ENCODE data around the gene NHLRC4. TPM values are rescaled to one million over a fixed set of nuclear protein-coding genes. Genes with fewer than 3 reads are reported as not detected.
A peak's percentile ranks its signal among the peaks of the same experiment; 100 is the strongest.

The NHLRC4 gene
- total RNA-seq, 1 donor from 2014 or later = 1.2 TPM

DNA sequence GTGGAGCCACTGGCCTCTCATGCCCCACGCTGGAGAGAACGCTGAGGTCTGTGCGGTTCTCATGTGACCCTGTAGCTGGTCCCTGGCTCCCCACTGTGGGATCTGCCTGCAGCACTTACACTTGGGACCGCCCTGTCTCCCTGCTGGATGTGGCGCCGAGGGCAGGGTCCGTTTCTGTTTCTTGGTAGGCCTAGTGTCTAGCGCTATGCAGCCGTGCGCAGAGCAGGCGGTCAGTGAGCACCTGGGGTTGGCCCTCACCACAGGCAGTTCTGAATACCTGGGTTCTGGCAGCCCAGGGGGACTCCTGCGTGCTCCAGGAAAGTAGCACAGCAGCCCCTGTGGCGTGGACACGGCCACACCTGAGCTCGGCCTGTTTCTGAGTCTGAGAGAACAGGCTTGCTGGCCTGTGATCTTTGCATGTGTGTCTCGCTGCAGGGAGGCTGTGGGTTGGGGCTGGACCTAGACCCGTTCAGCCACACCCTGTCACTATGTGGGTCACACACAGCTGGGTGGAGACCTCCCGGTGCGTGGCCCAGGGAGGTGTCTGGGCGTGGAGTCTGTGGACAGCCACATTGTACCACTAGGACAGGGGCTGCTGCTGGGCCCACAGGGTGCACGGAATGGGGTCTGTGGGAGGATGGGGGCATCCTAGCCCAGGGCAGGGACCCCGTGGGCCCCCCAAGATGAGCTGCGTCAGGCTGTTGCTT, 36.5 kb upstream of the NHLRC4 start:
- no peak for DNase-seq (ENCODE audit: low spot score)

DNA sequence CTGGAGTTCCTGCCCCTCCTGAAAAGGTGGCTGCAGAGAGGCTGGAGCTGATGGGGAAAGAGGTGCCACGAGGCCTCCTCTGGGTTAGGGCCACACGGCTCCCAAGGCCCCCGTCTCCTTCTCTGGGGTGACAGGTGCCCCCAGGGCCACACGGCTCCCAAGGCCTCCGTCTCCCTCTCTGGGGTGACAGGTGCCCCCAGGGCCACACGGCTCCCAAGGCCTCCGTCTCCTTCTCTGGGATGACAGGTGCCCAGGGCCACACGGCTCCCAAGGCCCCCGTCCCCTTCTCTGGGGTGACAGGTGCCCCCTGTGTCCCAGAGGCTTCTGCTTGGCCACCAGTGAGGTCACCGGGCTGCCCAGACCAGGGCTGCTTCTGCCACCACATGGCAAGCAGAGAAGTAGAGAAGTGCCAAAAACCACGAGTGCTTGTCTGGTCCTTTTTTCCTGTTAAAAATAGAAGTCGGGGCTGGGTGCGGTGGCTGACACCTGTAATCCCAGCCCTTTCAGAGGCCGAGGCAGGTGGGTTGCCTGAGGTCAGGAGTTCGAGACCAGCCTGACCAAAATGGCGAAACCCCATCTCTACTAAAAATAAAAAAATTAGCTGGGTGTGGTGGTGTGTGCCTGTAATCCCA, 35.2 kb upstream of the NHLRC4 start:
- DNase-seq (ENCODE audit: low spot score) = no peak

DNA sequence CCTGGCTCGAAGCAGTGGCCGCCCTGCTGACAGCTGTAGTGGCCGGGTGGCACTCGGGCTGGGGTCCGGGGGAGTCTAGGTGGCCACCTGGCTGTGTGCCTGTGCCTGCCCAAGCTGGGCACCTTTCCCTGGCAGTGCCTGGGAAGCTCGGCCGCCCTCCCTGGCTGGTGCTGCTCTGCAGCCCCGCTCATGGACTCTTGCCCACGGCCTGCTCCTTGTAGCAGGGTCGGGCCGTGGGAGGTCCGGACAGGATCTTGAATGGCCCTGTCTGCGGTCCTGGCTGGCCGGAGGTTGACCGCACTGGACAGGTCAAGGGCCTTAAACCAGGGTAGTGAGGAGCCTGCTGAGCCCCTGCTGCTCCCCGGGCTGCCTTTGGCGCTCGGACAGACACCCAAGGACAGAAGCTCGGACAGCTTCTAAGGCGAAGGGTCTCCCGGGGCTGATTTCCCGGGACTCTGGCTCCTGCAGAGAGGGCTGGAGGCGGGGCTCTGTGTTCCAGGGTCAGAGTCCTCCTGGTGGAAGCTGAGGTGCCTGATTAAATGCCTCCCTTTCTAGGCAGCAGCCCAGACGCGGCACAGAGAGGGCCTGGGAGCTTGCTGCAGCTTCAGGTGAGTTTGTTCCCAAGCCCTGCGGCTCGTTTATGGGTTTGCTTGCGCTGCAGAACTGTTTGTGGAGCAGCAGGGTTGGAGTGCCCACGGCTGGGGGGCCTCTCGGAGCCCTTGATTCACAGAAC, 33.2 kb upstream of the NHLRC4 start:
- DNase-seq (ENCODE audit: low spot score) = peak; percentile 59

DNA sequence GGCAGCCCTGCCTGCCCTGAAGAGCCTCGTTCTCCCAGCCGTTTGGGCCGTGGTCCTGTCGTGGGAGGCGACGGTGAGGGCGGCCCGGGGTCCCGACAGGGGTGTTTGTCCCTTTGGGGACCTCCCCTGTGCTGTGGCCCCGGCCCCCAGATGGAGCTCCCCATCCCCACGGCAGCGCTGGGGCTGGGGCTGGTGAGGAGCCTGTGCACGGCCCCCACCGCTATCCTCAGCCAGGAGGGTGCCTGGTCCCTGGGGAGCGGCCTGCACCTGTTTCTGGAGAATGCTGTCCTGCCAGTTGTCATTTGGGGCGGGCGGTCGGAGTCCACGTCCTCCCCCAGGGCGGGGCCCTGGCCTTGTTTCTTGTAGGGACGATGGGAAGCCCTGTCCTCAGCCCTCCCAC, 32.7 kb upstream of the NHLRC4 start:
- DNase-seq (ENCODE audit: low spot score) = peak; percentile 71

DNA sequence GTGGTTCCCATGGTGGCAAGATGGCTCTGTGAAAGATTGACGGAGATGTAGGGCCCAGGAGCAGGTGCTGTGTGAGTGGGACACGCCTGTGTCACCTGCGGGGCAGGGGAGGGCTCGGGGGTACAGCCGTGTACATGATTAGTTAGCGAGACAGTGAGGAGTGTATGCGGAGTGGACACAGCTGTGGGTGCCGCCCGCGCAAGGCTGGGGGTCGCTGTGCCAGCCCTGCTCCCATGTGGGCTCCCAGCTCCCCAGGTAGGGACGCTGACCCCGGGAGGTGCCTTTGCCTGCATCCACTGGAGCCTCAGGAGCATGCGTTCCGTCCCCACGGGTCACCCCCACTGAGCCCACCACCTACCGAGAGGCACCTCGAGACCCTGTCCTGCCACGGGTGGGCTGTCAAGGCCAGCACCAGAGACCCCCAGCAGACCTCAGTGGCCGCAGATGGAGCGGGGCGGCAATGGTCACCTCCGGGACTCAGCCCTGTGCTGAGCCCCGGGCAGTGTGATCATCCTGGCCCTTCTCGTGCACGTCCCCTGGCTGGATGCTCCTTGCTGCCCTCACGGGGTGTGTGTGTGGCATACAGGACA, 31.9 kb upstream of the NHLRC4 start:
- DNase-seq (ENCODE audit: low spot score) = no peak

DNA sequence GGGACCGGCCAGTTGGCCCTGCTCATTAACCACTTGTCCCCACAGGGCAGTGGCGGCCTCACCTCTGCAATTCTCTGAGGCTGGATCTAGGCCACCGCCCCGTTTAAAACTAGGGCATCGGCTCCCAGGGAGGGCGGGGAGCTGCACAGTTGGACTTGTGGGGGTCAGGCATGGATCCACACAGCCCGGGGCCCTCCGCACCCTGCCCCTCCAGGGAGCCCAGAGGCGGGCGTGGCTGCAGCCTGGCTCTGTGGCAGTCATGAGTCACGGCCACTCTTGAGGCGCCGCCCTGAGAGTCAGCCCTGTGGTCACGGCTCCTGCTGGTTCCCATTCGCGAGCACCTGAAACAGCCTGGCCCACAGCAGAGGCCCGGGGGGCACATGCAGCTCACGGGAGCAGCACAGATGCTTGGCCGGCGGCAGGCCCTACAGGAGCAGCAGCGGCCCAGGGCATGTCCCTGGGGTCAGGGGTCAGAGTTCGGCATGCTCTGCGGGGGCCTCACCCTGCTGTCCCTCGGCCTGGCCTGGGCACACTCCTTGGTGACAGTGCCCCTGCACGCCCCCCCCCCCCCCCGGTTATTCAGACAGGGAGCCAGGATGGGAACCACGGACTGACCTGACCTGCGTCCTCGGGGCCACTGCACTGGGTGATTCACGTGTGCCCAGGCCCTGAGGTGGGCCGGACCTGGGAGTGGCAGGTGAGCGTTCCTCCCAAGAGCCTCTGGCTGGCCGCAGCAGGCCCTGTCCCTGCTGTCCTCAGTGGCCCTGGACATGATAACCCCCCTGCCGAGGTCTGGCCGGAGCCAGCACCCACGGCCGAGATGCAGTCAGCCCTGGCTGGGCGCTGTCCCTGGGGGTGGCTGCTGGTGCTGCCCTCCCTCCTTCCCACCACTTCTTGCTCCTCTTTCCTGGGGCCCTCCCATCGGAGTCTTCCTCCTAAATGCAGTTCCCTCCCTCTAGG, 31.1 kb upstream of the NHLRC4 start:
- peak; percentile 65 for DNase-seq (ENCODE audit: low spot score)

DNA sequence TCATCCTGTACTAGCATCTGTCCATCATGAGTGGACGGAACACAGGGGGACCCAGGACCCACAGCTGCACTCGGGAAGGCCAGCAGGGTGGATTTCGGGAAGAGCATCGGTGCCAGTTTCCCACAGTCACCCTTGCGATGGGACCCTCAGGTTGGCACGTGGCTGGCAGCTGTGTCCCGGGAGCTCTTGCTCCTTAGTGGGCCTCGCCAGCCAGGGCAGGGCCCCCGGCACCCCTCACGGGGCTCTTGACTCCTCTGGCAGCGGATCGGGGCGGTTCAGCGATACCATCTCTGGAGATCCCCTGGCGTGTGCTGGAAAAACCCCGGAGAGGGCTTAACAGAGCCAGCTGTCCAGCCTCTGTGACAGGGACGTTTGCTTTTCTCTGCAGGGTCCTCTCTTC, 30.1 kb upstream of the NHLRC4 start:
- DNase-seq (ENCODE audit: low spot score) = no peak

DNA sequence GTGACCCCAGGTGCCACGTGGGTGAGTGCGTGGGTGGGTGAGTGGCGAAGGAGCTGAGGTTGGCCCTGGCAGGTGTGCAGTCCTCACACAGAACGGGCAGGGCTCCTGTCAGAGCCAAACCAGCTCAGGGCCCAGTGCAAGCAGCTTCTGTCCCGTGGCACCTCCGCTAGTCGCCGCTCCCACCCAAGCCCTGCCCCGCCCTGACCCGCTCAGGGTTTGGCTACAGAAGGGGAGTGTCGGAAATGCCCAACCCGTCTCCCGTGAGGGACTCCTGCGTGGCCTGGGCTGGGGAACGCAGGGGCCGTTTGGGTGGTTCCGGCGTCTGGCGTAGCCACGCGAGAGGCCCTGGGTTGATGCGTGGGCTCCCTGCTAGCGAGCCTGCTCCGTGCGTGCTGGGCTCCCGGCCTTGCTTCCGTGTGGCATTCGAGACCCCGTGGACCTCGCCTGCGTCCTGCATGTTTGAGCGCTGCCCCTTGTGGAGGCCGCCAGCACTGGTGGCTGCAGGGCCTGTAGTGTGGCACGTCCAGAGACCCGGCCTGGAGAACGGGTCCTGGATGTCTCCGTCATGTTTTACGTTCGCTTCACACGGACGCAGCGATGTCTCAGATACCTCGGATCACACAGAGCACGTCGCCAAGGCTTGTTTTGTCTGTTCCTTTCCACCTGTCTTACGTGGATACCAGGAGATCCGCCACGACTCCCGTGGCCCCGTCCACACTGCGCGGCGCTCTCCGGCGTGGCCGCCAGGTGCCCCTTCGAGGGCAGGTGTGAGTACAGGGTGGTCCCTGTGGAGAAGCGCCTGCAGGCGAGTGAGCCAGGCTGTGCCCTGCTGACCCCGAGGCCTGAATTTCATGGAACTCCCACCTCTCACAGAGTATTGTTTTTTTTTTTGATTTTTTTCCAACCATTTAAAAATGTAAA, 29.1 kb upstream of the NHLRC4 start:
- DNase-seq (ENCODE audit: low spot score) = no peak

DNA sequence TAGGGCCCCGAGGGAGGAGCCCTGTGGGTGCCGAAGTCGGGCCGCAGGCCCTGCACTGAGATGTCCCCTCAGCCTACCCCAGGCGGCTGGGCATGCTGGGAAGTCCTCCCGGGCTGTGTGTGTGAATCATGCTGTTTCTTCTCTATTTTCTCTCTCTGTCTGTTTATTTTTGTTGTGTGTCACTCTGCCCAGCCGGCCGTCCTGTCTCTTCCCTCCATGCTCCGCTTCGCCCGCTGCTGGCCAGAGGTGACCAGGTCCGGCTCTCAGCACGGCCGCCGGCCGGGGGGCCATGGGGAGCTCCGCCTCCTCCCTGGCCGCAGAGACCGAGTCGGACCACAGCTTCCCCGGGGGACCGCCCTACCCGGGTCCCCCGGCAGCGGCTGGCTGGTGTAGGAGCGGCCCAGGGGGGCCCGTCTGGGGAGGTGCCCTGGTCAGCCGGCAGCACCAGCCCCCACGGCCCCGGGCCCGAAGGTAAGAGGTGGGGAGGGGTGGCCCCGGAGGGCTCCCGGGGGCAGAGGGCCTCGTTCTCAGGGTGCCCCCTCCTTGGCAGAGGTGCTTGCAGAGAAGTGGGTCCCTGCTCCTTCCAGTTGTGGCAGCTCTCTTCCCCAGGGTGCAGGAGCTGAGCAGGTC, 26.8 kb upstream of the NHLRC4 start:
- DNase-seq (ENCODE audit: low spot score) = no peak

DNA sequence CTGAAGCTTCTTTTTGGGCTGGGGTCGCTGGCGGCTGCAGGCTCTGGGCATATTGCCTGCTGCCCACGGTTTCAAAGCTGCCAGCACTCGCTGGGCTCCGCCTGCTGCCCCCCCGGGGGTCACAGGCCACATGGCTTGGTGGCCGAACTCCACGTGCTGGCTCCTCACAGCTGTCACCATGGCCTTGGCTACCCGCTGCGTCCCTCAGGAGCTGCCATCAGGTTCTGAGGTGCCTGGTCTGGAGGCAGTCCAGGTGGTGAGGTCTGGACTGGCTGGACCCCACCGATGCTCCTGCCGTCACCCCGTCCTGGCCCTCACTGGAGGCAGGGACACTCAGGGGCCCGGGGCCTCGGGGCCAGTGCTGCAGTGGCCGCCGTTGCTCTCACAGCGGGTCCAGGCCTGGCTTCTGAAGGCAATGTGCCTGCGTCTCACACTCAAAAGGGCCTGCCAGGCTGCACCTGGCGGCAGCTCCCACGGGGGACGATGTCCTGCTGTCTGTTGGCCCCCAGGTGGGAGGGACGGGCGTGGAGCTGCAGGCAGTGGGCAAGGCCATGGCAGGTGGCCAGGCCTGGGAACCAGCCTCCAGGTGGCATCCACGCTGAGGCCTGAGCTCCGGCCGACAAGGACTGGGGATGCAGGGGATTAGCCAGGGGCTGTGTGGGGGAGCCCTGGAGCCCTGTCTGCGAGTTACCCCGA, 26.0 kb upstream of the NHLRC4 start:
- no peak for DNase-seq (ENCODE audit: low spot score)

DNA sequence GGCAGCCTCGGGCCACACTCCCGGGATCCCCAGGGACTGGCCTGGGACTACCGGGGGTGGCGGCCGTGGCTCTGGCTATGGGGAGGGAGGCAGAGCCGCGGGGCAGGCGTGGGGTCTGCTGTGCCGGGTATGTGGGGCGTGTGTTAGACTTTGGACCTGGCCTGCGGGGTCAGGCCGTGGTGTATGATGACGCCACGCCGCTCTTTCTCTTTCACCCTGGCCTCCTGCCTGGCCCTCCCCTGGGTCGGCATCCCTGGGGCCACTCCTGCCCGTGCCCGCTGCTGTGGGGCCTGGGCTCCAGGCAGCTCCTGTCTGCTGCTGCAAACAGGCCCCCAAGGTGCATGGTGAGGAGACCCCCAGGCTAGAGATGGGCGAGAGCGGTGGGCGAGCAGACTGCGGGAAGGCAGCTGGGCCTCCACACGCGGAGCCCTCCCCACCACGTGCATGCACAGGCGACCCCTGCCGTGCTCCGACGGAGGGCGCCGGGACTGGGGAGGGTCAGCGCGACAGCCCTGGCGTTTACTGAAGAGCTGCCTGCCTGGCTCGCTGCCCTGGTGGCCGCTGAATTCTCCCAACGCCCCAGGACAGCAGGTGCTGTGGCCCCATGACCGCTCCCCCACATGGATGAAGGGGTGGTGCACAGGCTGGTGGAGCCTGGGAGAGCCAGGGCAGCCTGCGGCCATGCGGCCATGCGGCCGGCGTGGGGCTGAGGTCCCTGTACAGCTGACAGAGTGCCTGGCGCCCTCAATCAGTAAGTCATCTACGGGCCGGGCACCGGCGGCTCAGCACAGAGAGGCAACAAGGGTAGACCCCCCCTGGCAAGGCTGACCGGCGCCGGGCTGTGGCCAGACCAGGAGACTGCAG, 23.3 kb upstream of the NHLRC4 start:
- DNase-seq (ENCODE audit: low spot score) = peak; percentile 46

DNA sequence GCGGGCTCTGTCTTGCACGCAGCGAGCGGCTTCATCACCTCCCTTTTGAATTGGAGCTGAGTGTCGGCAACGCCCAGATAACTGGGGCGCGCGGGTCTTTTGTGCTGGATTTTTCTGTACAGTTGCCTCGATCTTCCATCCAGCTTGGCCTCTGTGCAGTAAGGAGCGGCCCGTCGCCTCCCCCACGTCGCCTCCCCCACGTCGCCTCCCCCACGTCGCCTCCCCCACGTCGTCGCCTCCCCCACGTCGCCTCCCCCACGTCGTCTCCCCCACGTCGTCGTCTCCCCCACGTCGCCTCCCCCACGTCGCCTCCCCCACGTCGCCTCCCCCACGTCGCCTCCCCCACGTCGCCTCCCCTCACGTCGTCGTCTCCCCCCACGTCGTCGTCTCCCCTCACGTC, 22.3 kb upstream of the NHLRC4 start:
- no peak for DNase-seq (ENCODE audit: low spot score)

DNA sequence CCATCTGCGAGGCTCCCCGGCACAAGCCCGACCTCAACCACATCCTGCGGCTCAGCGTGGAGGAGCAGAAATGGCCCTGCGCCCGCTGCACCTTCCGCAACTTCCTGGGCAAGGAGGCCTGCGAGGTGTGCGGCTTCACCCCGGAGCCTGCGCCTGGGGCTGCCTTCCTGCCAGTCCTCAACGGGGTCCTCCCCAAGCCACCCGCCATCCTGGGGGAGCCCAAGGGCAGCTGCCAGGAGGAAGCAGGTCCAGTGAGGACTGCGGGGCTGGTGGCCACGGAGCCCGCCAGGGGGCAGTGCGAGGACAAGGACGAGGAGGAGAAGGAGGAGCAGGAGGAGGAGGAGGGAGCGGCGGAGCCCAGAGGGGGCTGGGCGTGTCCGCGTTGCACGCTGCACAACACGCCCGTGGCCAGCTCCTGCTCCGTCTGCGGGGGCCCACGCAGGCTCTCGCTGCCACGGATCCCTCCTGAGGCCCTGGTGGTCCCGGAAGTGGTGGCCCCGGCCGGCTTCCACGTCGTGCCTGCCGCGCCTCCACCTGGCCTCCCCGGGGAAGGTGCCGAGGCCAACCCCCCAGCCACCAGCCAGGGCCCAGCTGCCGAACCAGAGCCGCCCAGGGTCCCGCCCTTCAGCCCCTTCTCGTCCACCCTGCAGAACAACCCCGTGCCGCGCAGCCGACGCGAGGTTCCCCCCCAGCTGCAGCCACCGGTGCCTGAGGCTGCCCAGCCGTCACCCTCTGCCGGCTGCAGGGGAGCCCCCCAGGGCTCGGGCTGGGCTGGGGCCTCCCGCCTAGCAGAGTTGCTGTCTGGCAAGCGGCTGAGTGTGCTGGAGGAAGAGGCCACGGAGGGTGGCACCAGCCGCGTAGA, 19.7 kb upstream of the NHLRC4 start:
- DNase-seq (ENCODE audit: low spot score) = peak; percentile 70

DNA sequence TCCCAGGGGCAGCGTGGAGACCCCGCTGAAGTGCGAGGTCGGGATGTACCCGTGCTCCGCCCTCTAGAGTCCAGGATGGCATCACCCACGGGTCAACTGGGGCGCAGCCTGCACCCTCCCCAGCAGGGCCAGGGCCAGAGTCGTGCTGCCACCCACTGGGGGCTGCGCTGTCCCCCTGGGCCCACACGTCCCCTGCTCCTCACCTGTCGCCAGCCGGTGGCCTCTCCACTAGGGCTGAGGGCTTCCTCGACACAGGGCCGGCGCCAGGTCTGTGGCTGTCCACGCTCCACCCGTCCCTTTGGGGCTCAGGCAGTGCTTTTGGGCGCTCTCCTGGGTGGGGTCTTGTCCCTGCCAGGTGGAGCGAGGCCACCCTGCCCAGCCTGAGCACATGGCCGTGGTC, 18.2 kb upstream of the NHLRC4 start:
- no peak for DNase-seq (ENCODE audit: low spot score)

DNA sequence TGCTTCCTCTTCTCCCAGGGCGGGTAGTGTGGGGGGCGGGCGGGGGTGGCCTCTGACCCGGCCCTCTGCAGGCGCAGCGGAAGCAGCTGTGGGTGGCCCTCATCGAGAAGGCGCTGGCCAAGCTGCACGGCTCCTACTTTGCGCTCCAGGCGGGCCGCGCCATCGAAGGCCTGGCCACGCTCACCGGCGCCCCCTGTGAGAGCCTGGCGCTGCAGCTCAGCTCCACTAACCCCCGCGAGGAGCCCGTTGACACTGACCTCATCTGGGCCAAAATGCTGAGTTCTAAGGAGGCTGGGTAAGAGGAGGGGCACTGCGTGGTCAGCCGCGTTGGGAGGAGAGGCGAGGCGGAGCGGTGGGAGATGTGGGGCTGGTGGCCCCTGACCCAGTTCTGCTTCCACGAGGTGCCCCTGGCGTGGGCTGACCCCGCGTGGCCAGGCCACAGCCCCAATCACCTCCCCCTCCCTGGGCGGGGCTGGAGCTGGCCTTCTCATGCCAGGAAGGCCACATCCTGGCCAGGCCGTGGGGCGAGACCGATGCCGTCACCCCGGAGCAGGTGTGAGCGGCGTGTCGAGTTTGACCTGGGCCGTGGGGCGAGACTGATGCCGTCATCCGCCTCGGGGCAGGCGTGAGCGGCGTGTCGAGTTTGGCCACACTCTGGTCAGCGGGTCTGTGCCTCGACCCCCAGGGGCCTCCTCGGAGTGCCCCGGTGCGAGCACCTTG, 17.1 kb upstream of the NHLRC4 start:
- DNase-seq (ENCODE audit: low spot score) = no peak

DNA sequence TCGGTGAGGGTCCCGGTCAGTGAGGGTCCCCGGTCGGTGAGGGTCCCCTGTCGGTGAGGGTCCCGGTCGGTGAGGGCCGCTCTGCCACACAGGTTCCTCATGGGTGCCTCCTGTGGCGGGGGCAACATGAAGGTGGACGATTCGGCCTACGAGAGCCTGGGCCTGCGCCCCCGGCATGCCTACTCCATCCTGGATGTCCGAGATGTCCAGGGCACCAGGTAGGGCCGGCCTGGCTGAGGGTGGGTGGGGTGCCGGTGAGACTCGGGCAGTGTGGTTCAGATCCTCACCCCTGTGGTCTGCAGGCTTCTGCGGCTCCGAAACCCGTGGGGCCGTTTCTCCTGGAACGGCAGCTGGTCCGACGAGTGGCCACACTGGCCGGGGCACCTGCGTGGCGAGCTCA, 15.6 kb upstream of the NHLRC4 start:
- DNase-seq (ENCODE audit: low spot score) = no peak

DNA sequence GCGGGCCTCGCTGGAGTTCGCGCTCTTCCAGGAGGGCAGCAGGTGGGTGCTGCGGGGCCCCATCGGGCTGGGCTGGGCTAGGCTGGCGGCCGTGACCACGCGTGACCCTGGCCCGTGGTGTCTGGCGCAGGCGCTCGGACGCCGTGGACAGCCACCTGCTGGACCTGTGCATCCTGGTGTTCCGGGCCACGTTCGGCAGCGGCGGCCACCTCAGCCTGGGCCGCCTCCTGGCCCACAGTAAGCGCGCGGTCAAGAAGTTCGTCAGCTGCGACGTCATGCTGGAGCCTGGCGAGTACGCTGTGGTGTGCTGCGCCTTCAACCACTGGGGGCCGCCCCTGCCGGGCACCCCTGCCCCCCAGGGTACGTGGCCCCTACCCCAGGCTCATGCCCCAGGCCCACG, 14.6 kb upstream of the NHLRC4 start:
- no peak for DNase-seq (ENCODE audit: low spot score)

Data from mucosa of gallbladder (tissue), 1 donor.